SK-N-MC (cell line): ENCODE results near the gene RPL18A.
"Not testable (repeated sequence)": the region's sequence is repeated elsewhere in the genome, so short reads cannot be mapped to it uniquely, and the experiment has no call there.

Source experiments
- DNase-seq: peaks from one replicate; pipeline ENCODE4 v3.0.0-alpha.2; 2011; ENCODE audit warnings: low read depth, low spot score
- H3K27ac ChIP-seq: fragments of 200-600 bp; sonication (generic); 2 replicates; pipeline ENCODE4 v1.5.1; 2016; ENCODE audit warnings: mixed run types
- H3K36me3 ChIP-seq: fragments of 200-600 bp; sonication (generic); 2 replicates; pipeline ENCODE4 v1.6.1; 2017; ENCODE audit warnings: antibody characterized with exemption, low read length, mixed read lengths; ENCODE audit not compliant: insufficient read depth
- H3K4me3 ChIP-seq: fragments of 200-600 bp; sonication (generic); 2 replicates; pipeline ENCODE4 v1.5.1; 2016
- H3K9ac ChIP-seq: fragments of 200-600 bp; sonication (generic); 2 replicates; pipeline ENCODE4 v1.8.0; 2017; ENCODE audit warnings: mixed run types, mixed read lengths; ENCODE audit not compliant: insufficient read length
- H3K9me3 ChIP-seq: fragments of 200-600 bp; sonication (generic); 2 replicates; pipeline ENCODE4 v1.6.1; 2017; ENCODE audit warnings: low read depth, mild to moderate bottlenecking, antibody characterized with exemption, low read length, moderate library complexity, mixed read lengths
- EZH2 ChIP-seq: fragments of 200-600 bp; sonication (generic); IDR thresholded peaks from one replicate; pipeline ENCODE4 v1.6.1; 2017; ENCODE audit warnings: antibody characterized with exemption
- FOXP2 ChIP-seq: optimal IDR thresholded peaks from 2 replicates; pipeline ENCODE3; 2011; ENCODE audit warnings: mild to moderate bottlenecking, moderate library complexity; ENCODE audit not compliant: insufficient read depth; ENCODE audit errors: extremely low read length, control extremely low read depth
- POLR2AphosphoS5 ChIP-seq: IDR thresholded peaks from 2 replicates; pipeline ENCODE4 v1.6.1; 2012; ENCODE audit warnings: mild to moderate bottlenecking, low read depth, low read length, borderline replicate concordance

The RPL18A gene

GRCh38 chr19:17881701-17882100, 22.0 kb downstream of the RPL18A start:
- Histone ChIP-seq H3K9me3 (no peaks in the 10 kb centered on the region), H3K36me3 (no peaks in the 10 kb centered on the region), H3K4me3 (no peak overlapping the region), H3K27ac (no peak overlapping the region), H3K9ac (no peak overlapping the region)
- no peak for TF ChIP-seq FOXP2
- TF ChIP-seq POLR2AphosphoS5, result no peak
- no peak for TF ChIP-seq EZH2
- DNase-seq, result no peak

GRCh38 chr19:17883627-17884410, 24.1 kb downstream of the RPL18A start:
- no peak overlapping the region for H3K4me3 ChIP-seq

GRCh38 chr19:17886515-17886914, 26.8 kb downstream of the RPL18A start:
- DNase-seq, result no peak
- no peak overlapping the region for H3K27ac ChIP-seq
- H3K9me3 ChIP-seq, result no peaks in the 10 kb centered on the region
- H3K9ac ChIP-seq, result no peak overlapping the region
- TF ChIP-seq EZH2, result no peak
- TF ChIP-seq FOXP2, result no peak
- no peak for TF ChIP-seq POLR2AphosphoS5
- H3K4me3 ChIP-seq, result no peak overlapping the region
- no peaks in the 10 kb centered on the region for H3K36me3 ChIP-seq

More at GRCh38 chr19:17883627-17884410, 24.1 kb downstream of the RPL18A start:
- no peak for DNase-seq
- Histone ChIP-seq H3K36me3 (no peaks in the 10 kb centered on the region), H3K9ac (no peak overlapping the region), H3K27ac (no peak overlapping the region), H3K9me3 (no peaks in the 10 kb centered on the region)
- TF ChIP-seq FOXP2 (no peak), EZH2 (no peak), POLR2AphosphoS5 (no peak)

DNA sequence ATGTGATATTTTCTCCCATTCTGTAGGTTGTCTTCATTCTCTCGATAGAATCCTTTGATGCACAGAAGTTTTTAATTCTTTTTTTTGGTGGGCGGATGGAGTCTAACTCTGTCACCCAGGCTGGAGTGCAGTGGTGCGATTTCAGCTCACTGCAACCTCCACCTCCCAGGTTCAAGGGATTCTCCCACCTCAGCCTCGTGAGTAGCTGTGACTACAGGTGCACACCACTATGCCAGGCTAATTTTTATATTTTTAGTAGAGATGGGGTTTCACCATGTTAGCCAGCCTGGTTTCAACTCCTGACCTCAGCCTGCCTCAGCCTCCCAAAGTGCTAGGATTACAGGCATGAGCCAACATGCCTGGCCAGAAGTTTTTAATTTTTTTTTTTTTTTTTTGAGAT, 27.5 kb downstream of the RPL18A start:
- not testable (repeated sequence) for H3K36me3 ChIP-seq, H3K27ac ChIP-seq, H3K9ac ChIP-seq, H3K4me3 ChIP-seq, DNase-seq, H3K9me3 ChIP-seq

- DNase-seq, result no peak
- no peak for TF ChIP-seq EZH2
- no peak for TF ChIP-seq POLR2AphosphoS5
- TF ChIP-seq FOXP2, result no peak
- Histone ChIP-seq H3K27ac (no peak overlapping the region), H3K4me3 (no peak overlapping the region), H3K9me3 (no peaks in the 10 kb centered on the region), H3K9ac (no peak overlapping the region), H3K36me3 (no peaks in the 10 kb centered on the region)
Measured at GRCh38 chr19:17888260-17888659, 28.6 kb downstream of the RPL18A start.

GRCh38 chr19:17889609-17890214, 30.0 kb downstream of the RPL18A start:
- no peaks in the 10 kb centered on the region for H3K36me3 ChIP-seq
- H3K9me3 ChIP-seq, result no peaks in the 10 kb centered on the region
- no peak overlapping the region for H3K27ac ChIP-seq
- H3K4me3 ChIP-seq, result no peak overlapping the region
- DNase-seq, result no peak
- TF ChIP-seq EZH2 (no peak), FOXP2 (no peak), POLR2AphosphoS5 (no peak)
- H3K9ac ChIP-seq, result no peak overlapping the region

GRCh38 chr19:17893766-17894165, 34.1 kb downstream of the RPL18A start:
- no peak for DNase-seq
- H3K9ac ChIP-seq, result no peak overlapping the region
- no peaks in the 10 kb centered on the region for H3K9me3 ChIP-seq
- no peak overlapping the region for H3K4me3 ChIP-seq
- TF ChIP-seq FOXP2 (no peak), POLR2AphosphoS5 (no peak)
- no peak overlapping the region for H3K27ac ChIP-seq
- H3K36me3 ChIP-seq, result no peaks in the 10 kb centered on the region

DNA sequence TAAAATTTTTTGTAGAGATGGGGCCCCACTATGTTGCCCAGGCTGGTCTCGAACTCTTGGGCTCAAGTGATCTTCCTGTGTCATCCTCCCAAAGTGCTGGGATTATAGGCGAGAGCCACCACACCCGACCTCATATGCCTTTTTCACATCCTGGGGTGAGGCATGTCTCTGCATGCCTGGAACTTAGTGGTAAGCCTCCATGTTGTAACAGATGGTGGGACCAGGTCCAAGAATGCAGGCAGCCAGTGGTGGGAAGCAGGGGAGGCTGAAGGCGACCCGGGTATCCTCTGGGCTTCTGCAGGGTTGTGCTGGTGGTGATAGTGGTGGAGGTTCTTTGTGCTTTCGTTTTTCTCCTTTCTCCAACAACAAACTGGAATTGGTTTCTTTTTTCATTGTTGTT, 43.0 kb downstream of the RPL18A start:
- H3K36me3 ChIP-seq, result no peaks in the 10 kb centered on the region
- H3K9ac ChIP-seq, result no peak overlapping the region
- no peak for DNase-seq
- TF ChIP-seq FOXP2, result no peak
- no peak for TF ChIP-seq EZH2
- no peak for TF ChIP-seq POLR2AphosphoS5
- no peaks in the 10 kb centered on the region for H3K9me3 ChIP-seq
- no peak overlapping the region for H3K27ac ChIP-seq
- H3K4me3 ChIP-seq, result no peak overlapping the region

GRCh38 chr19:17908244-17908643, 48.5 kb downstream of the RPL18A start:
- no peak overlapping the region for H3K4me3 ChIP-seq
- TF ChIP-seq EZH2, result no peak
- no peak for TF ChIP-seq FOXP2
- no peak for TF ChIP-seq POLR2AphosphoS5
- no peaks in the 10 kb centered on the region for H3K9me3 ChIP-seq
- no peak overlapping the region for H3K9ac ChIP-seq
- no peaks in the 10 kb centered on the region for H3K36me3 ChIP-seq
- H3K27ac ChIP-seq, result no peak overlapping the region
- no peak for DNase-seq
